HG03159 (cell line): ENCODE data around the gene RNF2.

Experiments
- ATAC-seq: cut with Tn5 transposase; IDR thresholded peaks from one replicate; pipeline ENCODE4 v1.9.1; 2021; ENCODE audit warnings: mild to moderate bottlenecking, moderate library complexity; ENCODE audit not compliant: unreplicated experiment

Gene RNF2

GRCh38 chr1:185087746-185088145 is 42.4 kb downstream of the RNF2 start:
- no peak for ATAC-seq

DNA sequence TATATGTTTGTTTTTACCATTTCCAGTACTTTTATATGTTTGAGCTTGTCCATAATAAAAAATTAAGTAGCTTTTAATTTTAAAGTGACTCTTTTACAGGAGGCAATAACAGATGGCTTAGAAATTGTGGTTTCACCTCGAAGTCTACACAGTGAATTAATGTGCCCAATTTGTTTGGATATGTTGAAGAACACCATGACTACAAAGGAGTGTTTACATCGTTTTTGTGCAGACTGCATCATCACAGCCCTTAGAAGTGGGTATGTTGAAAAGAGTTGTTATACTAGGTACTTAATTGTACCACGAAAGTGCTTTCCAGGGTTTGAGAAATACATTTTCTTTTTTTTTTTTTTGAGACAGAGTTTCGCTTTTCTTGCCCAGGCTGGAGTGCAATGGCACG is 46.1 kb downstream of the RNF2 start:
- ATAC-seq, result no peak

DNA sequence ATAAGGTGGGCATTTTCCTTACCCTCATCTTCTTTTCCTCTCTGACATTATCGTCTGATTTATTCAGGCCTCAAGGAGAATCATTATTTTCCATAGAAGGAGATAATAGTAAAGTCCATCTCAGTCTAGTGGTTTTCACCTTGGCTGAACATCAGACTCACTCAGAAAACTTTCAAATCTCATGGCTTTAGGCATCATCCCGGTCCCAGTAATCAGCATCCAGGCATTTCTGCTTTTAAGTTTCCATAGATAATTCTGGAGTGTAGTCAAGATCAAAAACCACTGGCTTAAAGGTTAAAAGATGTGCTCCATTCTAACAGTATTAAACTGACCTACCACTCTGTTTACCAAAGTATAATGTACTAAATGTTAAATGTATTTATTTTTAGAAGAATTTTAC is 49.4 kb downstream of the RNF2 start:
- ATAC-seq, result no peak

GRCh38 chr1:185096531-185096930 is 51.2 kb downstream of the RNF2 start:
- no peak for ATAC-seq

GRCh38 chr1:185104083-185104482 is 58.7 kb downstream of the RNF2 start:
- ATAC-seq, result no peak

- no peak for ATAC-seq
Observed at GRCh38 chr1:185105121-185105520, 59.8 kb downstream of the RNF2 start.

DNA sequence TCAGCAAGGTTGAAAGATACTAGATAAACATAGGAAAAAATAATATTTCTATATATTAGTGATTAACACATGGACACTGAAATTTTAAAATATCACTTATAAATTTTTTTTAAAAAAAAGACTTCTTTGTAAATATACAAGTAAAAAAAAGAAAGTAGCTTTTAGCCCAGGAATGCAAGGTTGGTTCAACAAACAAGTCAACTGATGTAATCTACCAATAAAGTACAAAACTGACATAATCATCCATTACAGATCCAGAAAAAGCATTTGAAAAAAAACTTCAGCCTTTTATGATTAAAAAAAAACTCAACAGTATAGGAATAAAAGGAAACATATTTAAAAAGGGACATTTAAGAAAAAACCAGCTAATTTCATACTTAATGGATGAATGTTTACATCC is 63.0 kb downstream of the RNF2 start:
- ATAC-seq, result no peak

GRCh38 chr1:185110145-185110544 is 64.8 kb downstream of the RNF2 start:
- ATAC-seq, result no peak

- ATAC-seq, result no peak
Observed at GRCh38 chr1:185111873-185112272, 66.5 kb downstream of the RNF2 start.

- ATAC-seq, result no peak
Observed at GRCh38 chr1:185112356-185112755, 67.0 kb downstream of the RNF2 start.

- no peak for ATAC-seq
Observed at GRCh38 chr1:185129708-185130107, 84.3 kb downstream of the RNF2 start.

- ATAC-seq, result no peak
Observed at GRCh38 chr1:185132534-185132933, 87.2 kb downstream of the RNF2 start.

DNA sequence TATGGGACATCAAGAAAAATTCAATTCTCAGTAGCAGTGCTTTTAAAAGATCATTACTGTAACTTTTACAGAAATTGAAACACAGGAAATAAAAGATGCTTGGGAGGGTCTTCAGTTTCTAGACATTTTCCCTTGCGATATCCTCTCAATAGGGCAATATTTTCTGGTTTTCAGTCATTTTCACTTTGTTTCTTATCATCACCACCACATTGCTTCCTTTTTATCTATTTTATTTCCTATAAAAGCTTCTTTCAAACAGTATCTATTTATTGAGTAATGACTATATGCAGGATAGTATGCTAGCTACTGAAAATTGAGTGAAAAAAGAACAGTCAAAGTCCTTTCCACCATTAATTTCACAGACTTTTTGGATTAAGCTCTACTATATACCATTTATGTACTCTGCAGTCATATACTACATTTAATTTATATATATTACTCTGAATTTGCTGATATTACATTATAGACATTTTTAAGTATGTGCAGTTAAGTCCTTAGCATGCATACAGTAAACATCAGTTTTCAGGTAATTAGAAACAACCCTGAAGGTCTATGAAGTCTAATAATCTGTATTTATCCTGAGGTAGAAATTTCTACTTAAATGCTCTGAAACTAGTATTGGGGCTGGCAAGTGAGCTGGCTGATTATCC is 92.7 kb downstream of the RNF2 start:
- ATAC-seq, result no peak

DNA sequence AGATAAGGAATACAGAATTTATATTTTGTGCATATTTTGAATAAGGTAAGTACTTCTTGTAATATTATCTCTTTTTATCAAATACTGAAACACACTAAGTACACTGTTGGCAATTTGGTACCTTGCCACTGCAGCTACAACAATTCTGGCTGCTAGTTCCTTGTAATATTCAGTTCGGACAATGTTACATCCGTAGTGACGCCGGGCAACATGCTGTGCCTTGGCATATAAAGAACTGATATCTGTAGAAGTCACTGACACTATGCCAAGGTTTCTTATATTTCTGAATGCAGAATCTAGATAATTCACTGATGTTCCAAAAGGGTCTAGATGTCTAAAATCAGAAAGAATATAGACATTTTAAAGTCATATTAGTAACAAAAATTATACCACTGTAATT is 93.9 kb downstream of the RNF2 start:
- ATAC-seq, result no peak

GRCh38 chr1:185144233-185144632 is 98.9 kb downstream of the RNF2 start:
- no peak for ATAC-seq

DNA sequence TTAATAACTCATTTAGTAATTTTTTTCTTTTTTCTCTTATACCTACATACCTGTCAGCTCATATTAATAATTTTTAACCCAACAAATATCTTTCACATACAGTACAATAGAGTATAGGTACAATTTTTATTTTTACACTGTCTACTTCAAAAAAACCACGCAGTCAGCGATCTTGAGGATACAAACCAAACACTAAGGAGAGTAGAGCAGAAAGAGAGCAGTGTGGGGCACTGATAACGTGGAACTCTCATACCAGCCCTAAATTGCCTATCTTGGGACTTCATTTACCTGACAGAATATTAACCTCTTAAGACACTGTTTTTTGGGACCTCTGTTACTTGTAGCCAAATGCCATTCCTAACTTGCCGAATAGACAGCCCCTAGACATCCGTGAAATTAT is 105.9 kb downstream of the RNF2 start:
- no peak for ATAC-seq
